CD4-positive, alpha-beta T cell treated with Interleukin-17A for 1 hour (primary cell): ENCODE data around the gene MTFR1L.
"Not testable (repeated sequence)": the region's sequence is repeated elsewhere in the genome, so short reads cannot be mapped to it uniquely, and the experiment has no call there.

Source experiments
- DNase-seq: peaks from one replicate; pipeline ENCODE4 v3.0.0-alpha.2; 2020

The MTFR1L gene

GRCh38 chr1:25829046-25829445 is 9.3 kb downstream of the MTFR1L start:
- no peak for DNase-seq

- no peak for DNase-seq
Observed at GRCh38 chr1:25831569-25832196, 11.9 kb downstream of the MTFR1L start.

- no peak for DNase-seq
Observed at GRCh38 chr1:25832336-25833037, 12.7 kb downstream of the MTFR1L start.

- no peak for DNase-seq
Observed at GRCh38 chr1:25833158-25833557, 13.4 kb downstream of the MTFR1L start.

GRCh38 chr1:25834894-25835293 is 15.1 kb downstream of the MTFR1L start:
- DNase-seq: no peak

GRCh38 chr1:25836695-25837094 is 16.9 kb downstream of the MTFR1L start:
- no peak for DNase-seq

GRCh38 chr1:25837262-25837875 is 17.6 kb downstream of the MTFR1L start:
- DNase-seq: peak; percentile 25

- DNase-seq: not testable (repeated sequence)
Observed at GRCh38 chr1:25839808-25840207, 20.1 kb downstream of the MTFR1L start.

- DNase-seq: no peak
Observed at GRCh38 chr1:25843483-25843882, 23.7 kb downstream of the MTFR1L start.

- no peak for DNase-seq
Observed at GRCh38 chr1:25844536-25845337, 25.0 kb downstream of the MTFR1L start.

GRCh38 chr1:25845664-25846063 is 25.9 kb downstream of the MTFR1L start:
- DNase-seq: no peak

- no peak for DNase-seq
Observed at GRCh38 chr1:25847929-25848328, 28.2 kb downstream of the MTFR1L start.

GRCh38 chr1:25848531-25848930 is 28.8 kb downstream of the MTFR1L start:
- DNase-seq: no peak

GRCh38 chr1:25854554-25854953 is 34.8 kb downstream of the MTFR1L start:
- DNase-seq: no peak

GRCh38 chr1:25856856-25857255 is 37.1 kb downstream of the MTFR1L start:
- no peak for DNase-seq

- no peak for DNase-seq
Observed at GRCh38 chr1:25858494-25858893, 38.7 kb downstream of the MTFR1L start.

GRCh38 chr1:25858906-25859789 is 39.4 kb downstream of the MTFR1L start, which contains the start of gene AUNIP:
Gene AUNIP, minus strand, starts transcription at chr1:25859457. Its CDS starts 100 bp downstream, at chr1:25859357.
- peak; percentile 90 for DNase-seq

GRCh38 chr1:25861316-25862286 is 41.8 kb downstream of the MTFR1L start:
- DNase-seq: no peak

- no peak for DNase-seq
Observed at GRCh38 chr1:25862785-25863485, 43.2 kb downstream of the MTFR1L start.
